H1 (cell line): ENCODE data around the gene KDF1. TPM values are rescaled to one million over a fixed set of nuclear protein-coding genes. Genes with fewer than 3 reads are reported as not detected.
A peak's percentile ranks its signal among the peaks of the same experiment; 100 is the strongest.

ENCODE experiments used
- CBX8 ChIP-seq: fragments of 300-800, 300-1000 bp; sonication (generic); IDR thresholded peaks from 2 replicates; pipeline ENCODE4 v1.7.1; 2016; ENCODE audit warnings: low read depth, low read length, borderline replicate concordance
- EGR1 ChIP-seq: IDR thresholded peaks from 2 replicates; pipeline ENCODE4 v1.6.1; 2011; ENCODE audit warnings: low read depth, low read length, borderline replicate concordance
- EP300 ChIP-seq, 2 experiments: IDR thresholded peaks; 1 replicate in 1 of 2; 2 replicates in 1 of 2; pipeline ENCODE4 v1.6.1; 2011 to 2012; ENCODE audit warnings: low read depth in 2 of 2, low read length in 2 of 2, mild to moderate bottlenecking in 2 of 2, borderline replicate concordance in 1 of 2, inconsistent platforms in 1 of 2, moderate library complexity in 1 of 2
- HDAC2 ChIP-seq, 2 experiments: fragments of 300-600 bp in 1 of 2; sonication (generic) in 1 of 2; IDR thresholded peaks; 2 replicates each; pipeline ENCODE4 v1.6.1; 2011 to 2012; ENCODE audit warnings: low read depth in 2 of 2, low read length in 2 of 2, mild to moderate bottlenecking in 2 of 2, moderate library complexity in 2 of 2, borderline replicate concordance in 1 of 2, inconsistent platforms in 1 of 2
- KDM1A ChIP-seq: fragments of 200-600, 300-600 bp; sonication (generic); IDR thresholded peaks from 2 replicates; pipeline ENCODE4 v1.7.1; 2016; ENCODE audit warnings: mild to moderate bottlenecking, low read length, borderline replicate concordance
- KDM4A ChIP-seq: IDR thresholded peaks from one replicate; pipeline ENCODE4 v1.7.1; 2012; ENCODE audit warnings: low read depth, mild to moderate bottlenecking, moderate library complexity, low read length, inconsistent platforms; ENCODE audit not compliant: severe bottlenecking
- POLR2A ChIP-seq, 2 experiments: IDR thresholded peaks; 1 replicate in 1 of 2; 2 replicates in 1 of 2; pipeline ENCODE4 v1.6.1; 2011; ENCODE audit warnings: low read depth in 2 of 2, low read length in 2 of 2, mild to moderate bottlenecking in 2 of 2; ENCODE audit errors: control extremely low read depth in 1 of 2
- POLR2AphosphoS5 ChIP-seq: IDR thresholded peaks from 2 replicates; pipeline ENCODE4 v1.6.1; 2011; ENCODE audit warnings: low read depth, low read length
- POU5F1 ChIP-seq: IDR thresholded peaks from 2 replicates; pipeline ENCODE4 v1.6.1; 2011; ENCODE audit warnings: low read depth, mild to moderate bottlenecking, low read length, moderate library complexity
- SIN3A ChIP-seq, 2 experiments: IDR thresholded peaks in 1 of 2; conservative IDR thresholded peaks in 1 of 2; 2 replicates each; pipeline ENCODE4 v1.6.1; 2011 to 2012; ENCODE audit warnings: low read length in 2 of 2, improper control_type of control experiment in 1 of 2, low read depth in 1 of 2, mild to moderate bottlenecking in 1 of 2
- SP4 ChIP-seq: IDR thresholded peaks from 2 replicates; pipeline ENCODE4 v1.6.1; 2012; ENCODE audit warnings: low read length, inconsistent platforms
- SRF ChIP-seq: IDR thresholded peaks from 2 replicates; pipeline ENCODE4 v1.6.1; 2011; ENCODE audit warnings: mild to moderate bottlenecking, low read depth, low read length, moderate library complexity
- ZNF274 ChIP-seq: IDR thresholded peaks from 2 replicates; pipeline ENCODE4 v1.7.0; 2012; ENCODE audit warnings: low read length, borderline replicate concordance; ENCODE audit errors: extremely low read depth
- polyA plus RNA-seq, 7 experiments: library from polyadenylated mRNA; depleted of rRNA in 3 of 7; stranded (reverse) in 5 of 7; unstranded in 2 of 7; fragments of >200 nt in 5 of 7; fragments of 200-250 nt in 2 of 7; gene quantifications; 1 replicate in 5 of 7; 2 replicates in 1 of 7; 4 replicates in 1 of 7; pipeline versions ENCODE4 v1.2.1 to v1.2.3, GENCODE V29; 2011 to 2013; ENCODE audit warnings: missing spikeins in 2 of 7, mixed read lengths in 2 of 7
- total RNA-seq: library from RNA; stranded (reverse); fragmentation: NEBNext Ultra II Directional; extraction: Animal tissue kit (Norgen Biotek cat#: 25700); gene quantifications from 2 replicates; pipeline ENCODE4 v1.2.1, GENCODE V29; 2021

KDF1 gene
- total and polyA plus RNA-seq, 2 of the 8 experiments (the other 6 are each of a cell fraction or from before 2014, with no cell fraction given) = 16.9 to 37.5 TPM

- TF ChIP-seq CBX8 = no peak
- TF ChIP-seq EGR1 = 0 out of 2 replicates have a peak, but pooled peaks have one; percentile 66
- no peak for TF ChIP-seq KDM4A
- TF ChIP-seq EP300 (IDR thresholded peaks at IDR 0.05; ENCODE audit: borderline replicate concordance in 1 of 2, low read depth in 2 of 2, low read length in 2 of 2) = no peak
- no peak for TF ChIP-seq HDAC2 (IDR thresholded peaks at IDR 0.05; ENCODE audit: borderline replicate concordance in 1 of 2, low read depth in 2 of 2, low read length in 2 of 2)
- TF ChIP-seq SP4 = peak; percentile 90; the same call in 1 of the 2 replicates
- TF ChIP-seq POU5F1 = no peak
- TF ChIP-seq SIN3A (conservative IDR thresholded peaks at IDR 0.05 in 1 of 2, IDR thresholded peaks at IDR 0.05 in 1 of 2; ENCODE audit: low read depth in 1 of 2, low read length in 2 of 2) = 0 out of 4 replicates have a peak, but pooled peaks of 1 of the 2 experiments have one; percentile 7
- TF ChIP-seq KDM1A = no peak
- peak; percentile 89; the same call in 1 of the 2 replicates for TF ChIP-seq POLR2AphosphoS5
- TF ChIP-seq ZNF274 = no peak
- TF ChIP-seq POLR2A (IDR thresholded peaks at IDR 0.05; ENCODE audit: control extremely low read depth in 1 of 2, low read depth in 2 of 2, low read length in 2 of 2) = peak in 1 of 2 experiments; percentile 53; a peak in 2 of 3 replicates
- no peak for TF ChIP-seq SRF
Measured at GRCh38 chr1:27004471-27005165, 44.4 kb upstream of the KDF1 start (continued).
